Endothelial cell of umbilical vein (primary cell): ENCODE data around the gene PLAGL2. TPM values are rescaled to one million over a fixed set of nuclear protein-coding genes. Genes with fewer than 3 reads are reported as not detected.

Source experiments
- BruUV-seq: library from RNA; stranded (reverse); fragments of 400-500 nt; replicated peaks from 2 replicates; lab custom pipeline; 2021; lab: Mats Ljungman, UMichigan
- CTCF ChIA-PET: fragments of 300-600, 350-600 bp; sonication (Branson Sonifier 250); formaldehyde crosslinking; loops from one replicate; lab custom pipeline; 2021; ENCODE audit warnings: antibody characterized with exemption, inconsistent platforms; lab: Charles Lee
- POLR2A ChIA-PET: fragments of 300-600, 350-600 bp; sonication (Branson Sonifier 250); formaldehyde crosslinking; loops from one replicate; lab custom pipeline; 2021; ENCODE audit warnings: antibody characterized with exemption, inconsistent platforms; lab: Charles Lee
- DNase-seq: peaks from one replicate; pipeline ENCODE4 v3.0.0-alpha.2; 2011; ENCODE audit warnings: low read depth, low spot score
- FAIRE-seq: peaks from 2 replicates; lab custom pipeline; 2011; peaks lifted over from hg19 to GRCh38; lab: Jason Lieb, UNC
- H2AFZ ChIP-seq: 2 replicates; pipeline ENCODE4 v1.6.0; 2012; ENCODE audit warnings: low read depth, low read length, control low read depth, inconsistent platforms
- H3K27ac ChIP-seq: 2 replicates; pipeline ENCODE4 v1.5.1; 2011; ENCODE audit warnings: low read depth, mild to moderate bottlenecking, control low read depth, low read length, moderate library complexity; ENCODE audit not compliant: insufficient read depth
- H3K27me3 ChIP-seq, 2 experiments: 2 replicates each; pipeline versions ENCODE4 v1.6.0 to v1.6.1; 2011; ENCODE audit warnings: low read length in 2 of 2, mixed read lengths in 1 of 2; ENCODE audit not compliant: control insufficient read depth in 2 of 2, insufficient read depth in 2 of 2
- H3K36me3 ChIP-seq, 2 experiments: 2 replicates in 1 of 2; 3 replicates in 1 of 2; pipeline ENCODE4 v1.5.1; 2011; ENCODE audit warnings: low read length in 2 of 2, mild to moderate bottlenecking in 1 of 2, moderate library complexity in 1 of 2; ENCODE audit not compliant: control insufficient read depth in 2 of 2, insufficient read depth in 2 of 2; ENCODE audit errors: extremely low read depth in 1 of 2
- H3K4me1 ChIP-seq: 3 replicates; pipeline ENCODE4 v1.5.1; 2011; ENCODE audit warnings: mild to moderate bottlenecking, low read length; ENCODE audit not compliant: control insufficient read depth, insufficient read depth; ENCODE audit errors: extremely low read depth
- H3K4me2 ChIP-seq: 2 replicates; pipeline ENCODE4 v1.6.1; 2011; ENCODE audit warnings: low read length, control low read depth, mixed read lengths; ENCODE audit not compliant: insufficient read depth
- H3K4me3 ChIP-seq, 3 experiments: fragments of 200-600 bp in 1 of 3; sonication (generic), shearing (Covaris generic) in 1 of 3; replicated peaks in 1 of 3; 2 replicates each; pipeline ENCODE4 v1.5.1; 2011 to 2016; ENCODE audit warnings: control low read depth in 3 of 3, low read length in 3 of 3, mild to moderate bottlenecking in 2 of 3, inconsistent platforms in 1 of 3, low read depth in 1 of 3, moderate library complexity in 1 of 3; ENCODE audit not compliant: insufficient read depth in 1 of 3
- H3K79me2 ChIP-seq: 2 replicates; pipeline ENCODE4 v1.6.0; 2012; ENCODE audit warnings: low read length, inconsistent platforms; ENCODE audit not compliant: control insufficient read depth, insufficient read depth
- H3K9ac ChIP-seq: replicated peaks from 2 replicates; pipeline ENCODE3; 2011; ENCODE audit warnings: low read length, control low read depth; ENCODE audit not compliant: insufficient read depth; ENCODE audit errors: extremely low read depth
- H3K9me1 ChIP-seq: replicated peaks from 3 replicates; pipeline ENCODE4 v1.6.0; 2011; ENCODE audit warnings: mild to moderate bottlenecking, low read length; ENCODE audit not compliant: control insufficient read depth, insufficient read depth; ENCODE audit errors: extremely low read depth
- H3K9me3 ChIP-seq: replicated peaks from 2 replicates; pipeline ENCODE4 v1.5.1; 2012; ENCODE audit warnings: low read length, inconsistent platforms; ENCODE audit not compliant: control insufficient read depth, insufficient read depth
- H4K20me1 ChIP-seq: replicated peaks from 2 replicates; pipeline ENCODE3; 2011; ENCODE audit warnings: mild to moderate bottlenecking, low read length; ENCODE audit not compliant: control insufficient read depth, insufficient read depth; ENCODE audit errors: extremely low read depth
- CTCF ChIP-seq, 2 donors: IDR thresholded peaks; 1 replicate in 1 of 2; 2 replicates in 1 of 2; pipeline ENCODE4 v1.5.1; 2011; ENCODE audit warnings: low read length in 2 of 2, mild to moderate bottlenecking in 2 of 2, moderate library complexity in 2 of 2, control low read depth in 1 of 2, inconsistent platforms in 1 of 2, low read depth in 1 of 2; ENCODE audit not compliant: insufficient read depth in 1 of 2; ENCODE audit errors: extremely low read depth in 1 of 2
- EZH2 ChIP-seq: IDR thresholded peaks from 2 replicates; pipeline ENCODE4 v1.6.1; 2012; ENCODE audit warnings: borderline replicate concordance, low read depth, mild to moderate bottlenecking, moderate library complexity, low read length, inconsistent platforms; ENCODE audit not compliant: severe bottlenecking
- FOS ChIP-seq: IDR thresholded peaks from 2 replicates; pipeline ENCODE4 v1.6.1; 2011; ENCODE audit warnings: mild to moderate bottlenecking, low read length, moderate library complexity, borderline replicate concordance; ENCODE audit not compliant: insufficient read depth
- GATA2 ChIP-seq: IDR thresholded peaks from 2 replicates; pipeline ENCODE4 v1.7.0; 2011; ENCODE audit warnings: low read depth, mild to moderate bottlenecking, moderate library complexity, mixed read lengths, low read length; ENCODE audit not compliant: insufficient read length, insufficient read depth
- MAX ChIP-seq: IDR thresholded peaks from 2 replicates; pipeline ENCODE4 v1.6.1; 2011; ENCODE audit not compliant: insufficient read depth, insufficient read length
- MYC ChIP-seq: IDR thresholded peaks from one replicate; pipeline ENCODE4 v1.6.1; 2011; ENCODE audit warnings: mild to moderate bottlenecking, low read depth, low read length
- POLR2A ChIP-seq: IDR thresholded peaks from 2 replicates; pipeline ENCODE4 v1.6.1; 2012; ENCODE audit warnings: low read depth, mild to moderate bottlenecking, control low read depth, low read length
- POLR2AphosphoS5 ChIP-seq: IDR thresholded peaks from 2 replicates; pipeline ENCODE4 v1.6.1; 2012; ENCODE audit warnings: low read depth, mild to moderate bottlenecking, control low read depth, low read length, moderate library complexity; ENCODE audit not compliant: insufficient read depth
- dilution Hi-C: fragments of 300-500 bp; cut with MboI; formaldehyde crosslinking; loops from one replicate; pipeline ENCODE4 v1.15.0; 2019; ENCODE audit warnings: low sequenced_read_pairs; ENCODE audit not compliant: extremely low pct_ligation_motif_present
- intact Hi-C: fragments of 100-400 bp; cut with micrococcal nuclease; formaldehyde crosslinking; loops from one replicate; pipeline ENCODE4 v1.10.0; 2022
- polyA plus RNA-seq, 4 experiments: library from polyadenylated mRNA; depleted of rRNA in 3 of 4; stranded (reverse) in 3 of 4; unstranded in 1 of 4; fragments of >200 nt; gene quantifications; 2 replicates each; pipeline versions ENCODE4 v1.2.1 to v1.2.3, GENCODE V29; 2011 to 2012; ENCODE audit warnings: missing spikeins in 1 of 4
- total RNA-seq: library from RNA; stranded (reverse); gene quantifications from 2 replicates; pipeline ENCODE4 v1.2.3, GENCODE V29; 2021

Gene PLAGL2
- total and polyA plus RNA-seq, 2 donors (not counting 3 experiments of a cell fraction or from before 2014, with no cell fraction given): 8.2 to 15.2 TPM

GRCh38 chr20:32205110-32205842, 2.3 kb downstream of the PLAGL2 start:
- dilution Hi-C loops (no loop called here), intact Hi-C loops (loop anchor here (5.0 kb wide), 2 partner anchors 227 to 447 kb away; no protein-coding TSS in a partner anchor)
- FAIRE-seq (no peak), DNase-seq (no peak)
- CTCF ChIA-PET: no interaction called here
- Histone ChIP-seq H3K27ac (no peak overlapping the region), H3K36me3 (peaks cover 8 to 15% of the 10 kb centered on the region in 2 experiments), H4K20me1 (no peaks in the 10 kb centered on the region), H3K4me2 (no peak overlapping the region), H3K9me3 (no peaks in the 10 kb centered on the region), H3K4me1 (peaks cover 21% of the 10 kb centered on the region), H3K9me1 (no peaks in the 10 kb centered on the region), H2AFZ (no peak overlapping the region), H3K4me3 (no peak overlapping the region), H3K9ac (no peak overlapping the region), H3K79me2 (peaks cover 87% of the 10 kb centered on the region), H3K27me3 (no peaks in the 10 kb centered on the region)
- BruUV-seq: no TSS peak
- POLR2A ChIA-PET: no interaction called here
- no peak for TF ChIP-seq CTCF (IDR thresholded peaks at IDR 0.05; ENCODE audit: extremely low read depth in 1 of 2, insufficient read depth in 1 of 2, low read depth in 1 of 2, low read length in 2 of 2)
- no peak for TF ChIP-seq EZH2
- TF ChIP-seq MYC: no peak
- no peak for TF ChIP-seq FOS
- TF ChIP-seq POLR2AphosphoS5: no peak
- TF ChIP-seq POLR2A: no peak
- TF ChIP-seq MAX: no peak
- no peak for TF ChIP-seq GATA2
